ENCODE results near the gene IWS1. TPM values are rescaled to one million over a fixed set of nuclear protein-coding genes. Genes with fewer than 3 reads are reported as not detected.

Gene IWS1
- total and polyA plus RNA-seq, 9 of the 15 experiments (the other 6 are each of a cell fraction or from before 2014, with no cell fraction given): 20.8 to 67.2 (median 46.6) TPM

- Histone ChIP-seq H3K27me3 (ENCODE audit: control insufficient read depth in 2 of 2, insufficient read depth in 2 of 2, low read length in 2 of 2) (peaks cover under 1 to 27% of the 10 kb centered on the region in 2 experiments; a peak in 4 of 5 replicates), H4K20me1 (replicated peaks; ENCODE audit: control insufficient read depth, insufficient read depth, low read length) (no peaks in the 10 kb centered on the region), H3K4me1 (replicated peaks in 1 of 2; ENCODE audit: control insufficient read depth in 2 of 2, insufficient read depth in 2 of 2, low read length in 2 of 2) (peaks cover 12% of the 10 kb centered on the region in 2 experiments; a peak in 4 of 5 replicates), H3K27ac (ENCODE audit: extremely low read depth, low read depth, low read length) (no peak overlapping the region), H2AFZ (ENCODE audit: low read depth, low read length) (no peak overlapping the region), H3K9me1 (ENCODE audit: control insufficient read depth, insufficient read depth, low read length) (no peaks in the 10 kb centered on the region), H3K4me2 (ENCODE audit: insufficient read depth, low read length) (no peak overlapping the region), H3K9me3 (replicated peaks; ENCODE audit: control insufficient read depth, insufficient read depth, low read depth, low read length) (no peaks in the 10 kb centered on the region), H3K4me3 (no peak overlapping the region), H3K9ac (ENCODE audit: insufficient read depth in 1 of 2, low read depth in 2 of 2, low read length in 2 of 2) (no peak overlapping the region), H3K79me2 (ENCODE audit: control insufficient read depth, insufficient read depth, low read length) (no peaks in the 10 kb centered on the region), H3K36me3 (ENCODE audit: control insufficient read depth, insufficient read depth, low read length) (no peaks in the 10 kb centered on the region)
- DNase-seq (ENCODE audit: extremely low read depth in 1 of 4, low spot score in 3 of 4) (no peak), ATAC-seq (peak; percentile 37), FAIRE-seq (no peak)
- TF ChIP-seq PRDM10 (IDR thresholded peaks at IDR 0.05; ENCODE audit: partially characterized antibody) (no peak), EHMT2 (IDR thresholded peaks at IDR 0.05) (no peak), ZNF407 (IDR thresholded peaks at IDR 0.05; ENCODE audit: low read depth) (no peak), SNIP1 (IDR thresholded peaks at IDR 0.05; ENCODE audit: low read depth) (no peak)
- TF ChIP-seq, protein P1, sequence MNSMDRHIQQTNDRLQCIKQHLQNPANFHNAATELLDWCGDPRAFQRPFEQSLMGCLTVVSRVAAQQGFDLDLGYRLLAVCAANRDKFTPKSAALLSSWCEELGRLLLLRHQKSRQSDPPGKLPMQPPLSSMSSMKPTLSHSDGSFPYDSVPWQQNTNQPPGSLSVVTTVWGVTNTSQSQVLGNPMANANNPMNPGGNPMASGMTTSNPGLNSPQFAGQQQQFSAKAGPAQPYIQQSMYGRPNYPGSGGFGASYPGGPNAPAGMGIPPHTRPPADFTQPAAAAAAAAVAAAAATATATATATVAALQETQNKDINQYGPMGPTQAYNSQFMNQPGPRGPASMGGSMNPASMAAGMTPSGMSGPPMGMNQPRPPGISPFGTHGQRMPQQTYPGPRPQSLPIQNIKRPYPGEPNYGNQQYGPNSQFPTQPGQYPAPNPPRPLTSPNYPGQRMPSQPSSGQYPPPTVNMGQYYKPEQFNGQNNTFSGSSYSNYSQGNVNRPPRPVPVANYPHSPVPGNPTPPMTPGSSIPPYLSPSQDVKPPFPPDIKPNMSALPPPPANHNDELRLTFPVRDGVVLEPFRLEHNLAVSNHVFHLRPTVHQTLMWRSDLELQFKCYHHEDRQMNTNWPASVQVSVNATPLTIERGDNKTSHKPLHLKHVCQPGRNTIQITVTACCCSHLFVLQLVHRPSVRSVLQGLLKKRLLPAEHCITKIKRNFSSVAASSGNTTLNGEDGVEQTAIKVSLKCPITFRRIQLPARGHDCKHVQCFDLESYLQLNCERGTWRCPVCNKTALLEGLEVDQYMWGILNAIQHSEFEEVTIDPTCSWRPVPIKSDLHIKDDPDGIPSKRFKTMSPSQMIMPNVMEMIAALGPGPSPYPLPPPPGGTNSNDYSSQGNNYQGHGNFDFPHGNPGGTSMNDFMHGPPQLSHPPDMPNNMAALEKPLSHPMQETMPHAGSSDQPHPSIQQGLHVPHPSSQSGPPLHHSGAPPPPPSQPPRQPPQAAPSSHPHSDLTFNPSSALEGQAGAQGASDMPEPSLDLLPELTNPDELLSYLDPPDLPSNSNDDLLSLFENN (IDR thresholded peaks at IDR 0.05; ENCODE audit: low read depth in 2 of 2, low read length in 2 of 2): no peak
- BruUV-seq (replicated peaks): no TSS peak
- ChIA-PET POLR2A (no interaction called here), CTCF (ENCODE audit: low intra/inter-chr PET ratio) (no interaction called here)
- in situ Hi-C loops (cut with MboI) (no loop called here), intact Hi-C loops (cut with micrococcal nuclease) (no loop called here)
- WGBS (ENCODE audit: insufficient coverage, low coverage, missing lambda C conversion rate): 58% methylated on average over 6 of the region's 7 CpGs
These were observed 15.5 kb upstream of the IWS1 start for GRCh38 chr2:127541809-127542208.
